ENCODE data around the gene CBR1. TPM values are rescaled to one million over a fixed set of nuclear protein-coding genes. Genes with fewer than 3 reads are reported as not detected.
"Not testable (repeated sequence)": the region's sequence is repeated elsewhere in the genome, so short reads cannot be mapped to it uniquely, and the experiment has no call there.

The CBR1 gene
- total RNA-seq, 1 donor from 2014 or later, result 13.4 TPM

DNA sequence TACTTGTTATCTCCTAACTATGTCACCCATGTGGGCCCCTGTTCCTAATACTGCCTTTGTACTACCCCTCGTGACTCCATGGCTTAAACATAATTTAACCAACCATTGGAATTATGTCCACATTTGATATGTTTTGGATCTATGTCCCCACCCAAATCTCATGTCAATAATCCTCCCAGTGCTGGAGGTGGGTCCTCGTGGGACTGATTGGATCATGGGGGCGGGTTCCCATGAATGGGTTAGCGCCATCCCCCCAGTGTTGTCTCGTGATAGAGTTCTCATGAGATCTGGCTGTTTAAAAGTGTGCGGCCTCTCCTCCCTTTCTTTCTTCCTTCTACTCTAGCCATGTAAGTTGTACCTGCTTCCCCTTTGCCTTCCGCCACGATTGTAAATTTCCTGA lies 9.8 kb downstream of the CBR1 start:
- DNase-seq (ENCODE audit: low read depth in 2 of 2), result no peak

DNA sequence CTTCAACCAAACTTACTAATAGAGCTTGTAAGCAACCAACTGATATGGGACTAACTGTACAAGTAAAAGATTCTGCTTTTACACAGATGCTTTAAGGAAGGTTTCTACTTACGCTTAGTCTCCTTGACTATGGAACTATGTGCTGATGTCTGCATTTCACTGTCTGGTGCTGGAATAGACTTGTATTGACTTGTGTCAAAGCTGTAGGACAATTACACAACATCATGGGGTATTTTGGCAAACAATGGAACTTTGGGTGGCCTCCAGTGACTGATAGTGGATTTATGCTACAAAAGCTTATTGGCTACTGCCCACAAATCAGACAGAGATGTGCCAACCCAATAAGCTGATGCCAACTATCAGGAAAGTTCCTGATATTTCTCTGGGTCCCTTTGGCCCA lies 10.6 kb downstream of the CBR1 start:
- DNase-seq (ENCODE audit: low read depth in 2 of 2), result no peak

DNA sequence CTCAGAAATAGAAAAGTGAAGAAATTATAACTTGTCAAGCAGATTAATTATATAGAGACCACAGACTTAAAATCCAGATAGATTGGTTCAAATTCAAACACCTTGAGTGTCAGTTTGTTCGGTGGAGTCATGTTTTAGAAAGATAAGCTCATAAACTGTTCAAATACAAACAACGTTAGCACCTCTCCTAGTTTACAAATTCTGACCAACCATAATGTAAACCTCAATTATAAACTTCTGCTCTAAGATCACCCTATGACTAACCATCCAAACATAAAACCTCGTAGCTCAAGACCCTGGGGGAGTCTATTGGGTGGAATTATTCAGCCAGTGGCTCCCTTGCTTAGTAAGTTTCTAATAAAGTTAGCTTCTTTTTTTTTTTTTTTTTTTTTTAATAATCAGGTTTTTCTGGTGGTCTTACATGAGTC lies 12.4 kb downstream of the CBR1 start:
- no peak for DNase-seq (ENCODE audit: low read depth in 2 of 2)

DNA sequence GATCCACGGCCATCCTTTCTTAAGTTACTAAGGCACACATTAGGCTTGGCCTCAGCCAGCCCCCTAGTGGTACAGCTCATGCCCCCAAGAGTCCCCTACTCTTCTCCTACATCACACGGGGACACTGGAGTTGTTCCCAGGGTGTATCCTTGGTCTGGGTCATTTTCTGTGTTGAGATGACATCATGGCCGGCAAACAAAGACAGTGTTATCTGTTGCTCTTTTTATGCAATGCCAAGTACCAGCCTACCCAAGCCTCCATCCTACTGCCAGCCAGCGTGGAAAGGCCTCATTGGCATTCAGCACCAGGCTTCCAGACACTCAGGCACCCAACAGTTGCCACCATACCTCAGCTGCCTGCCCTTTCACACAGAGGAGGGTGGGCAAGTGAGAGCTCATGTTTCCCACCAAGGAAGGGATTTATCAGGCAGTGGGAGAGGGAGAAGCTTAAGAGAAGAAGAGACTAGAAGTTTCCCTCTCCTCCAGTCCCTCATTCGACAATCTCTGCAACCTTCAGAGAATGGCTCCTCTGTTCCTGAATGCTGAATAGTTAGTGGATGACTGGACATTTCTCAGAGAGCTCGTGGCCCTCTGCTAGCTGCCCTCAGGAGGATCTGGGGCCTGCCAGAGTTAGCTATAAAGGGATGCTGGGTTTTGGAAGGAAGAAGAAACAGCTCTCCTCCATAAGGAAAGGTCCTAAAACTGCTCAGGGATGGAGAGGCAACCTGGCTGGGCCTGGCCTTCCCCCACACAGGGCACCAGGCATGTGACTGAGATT lies 17.7 kb downstream of the CBR1 start:
- no peak for DNase-seq (ENCODE audit: low read depth in 2 of 2)

DNA sequence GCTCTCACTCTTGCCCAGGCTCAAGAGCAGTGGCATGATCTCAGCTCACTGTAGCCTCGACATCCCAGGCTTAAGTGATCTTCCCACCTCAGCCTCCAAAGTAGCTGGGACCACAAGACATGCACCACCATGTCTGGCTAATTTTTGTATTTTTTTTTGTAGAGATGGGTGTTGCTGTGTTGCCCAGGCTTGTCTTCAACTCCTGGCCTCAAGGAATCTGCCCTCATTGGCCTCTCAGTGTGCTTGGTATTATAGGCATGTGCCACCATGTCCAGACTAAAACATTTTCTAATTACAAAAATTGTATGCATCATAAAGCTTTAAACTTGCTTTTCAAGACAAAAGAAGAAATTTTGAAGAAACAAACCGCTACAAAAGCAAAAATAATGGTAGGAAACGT lies 20.1 kb downstream of the CBR1 start:
- no peak for DNase-seq (ENCODE audit: low read depth in 2 of 2)

DNA sequence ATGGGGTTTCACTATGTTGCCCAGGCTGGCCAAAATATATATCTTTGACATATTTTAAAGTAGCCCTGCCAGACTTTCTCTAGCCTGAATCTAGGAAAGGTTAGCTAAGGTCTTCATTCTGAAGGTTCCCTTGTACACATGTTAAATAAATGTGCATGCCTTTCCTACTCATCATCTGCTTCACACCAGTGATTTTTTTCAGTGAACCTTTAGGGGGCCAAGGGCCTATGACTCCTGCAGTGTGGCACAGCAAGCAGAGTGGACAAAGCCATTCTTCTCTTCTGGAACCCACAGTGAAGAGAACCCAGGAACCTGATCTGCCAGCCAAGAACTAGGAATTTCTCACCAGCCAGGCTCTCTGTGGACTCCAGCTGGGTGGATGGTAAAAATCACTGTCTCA lies 22.9 kb downstream of the CBR1 start:
- no peak for DNase-seq (ENCODE audit: low read depth in 2 of 2)

DNA sequence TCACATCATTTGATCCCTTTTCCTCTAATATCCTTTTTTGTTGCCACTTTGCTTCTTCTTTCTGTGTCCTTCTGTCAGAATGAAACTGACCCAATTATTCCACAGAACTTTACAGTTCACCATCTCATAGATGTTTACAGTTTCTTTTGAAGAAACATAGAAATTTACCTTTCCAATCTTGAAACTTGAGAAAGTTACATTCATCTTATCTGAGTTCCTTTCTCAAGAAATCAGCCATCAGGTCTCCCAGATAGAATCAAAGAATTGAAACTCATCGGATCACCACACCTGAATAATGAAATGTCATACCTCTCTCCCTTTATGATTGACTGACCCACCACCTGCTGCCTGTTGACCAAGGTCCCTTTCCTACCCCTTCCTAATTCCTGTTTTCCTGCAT lies 23.7 kb downstream of the CBR1 start:
- DNase-seq (ENCODE audit: low read depth in 2 of 2), result no peak

DNA sequence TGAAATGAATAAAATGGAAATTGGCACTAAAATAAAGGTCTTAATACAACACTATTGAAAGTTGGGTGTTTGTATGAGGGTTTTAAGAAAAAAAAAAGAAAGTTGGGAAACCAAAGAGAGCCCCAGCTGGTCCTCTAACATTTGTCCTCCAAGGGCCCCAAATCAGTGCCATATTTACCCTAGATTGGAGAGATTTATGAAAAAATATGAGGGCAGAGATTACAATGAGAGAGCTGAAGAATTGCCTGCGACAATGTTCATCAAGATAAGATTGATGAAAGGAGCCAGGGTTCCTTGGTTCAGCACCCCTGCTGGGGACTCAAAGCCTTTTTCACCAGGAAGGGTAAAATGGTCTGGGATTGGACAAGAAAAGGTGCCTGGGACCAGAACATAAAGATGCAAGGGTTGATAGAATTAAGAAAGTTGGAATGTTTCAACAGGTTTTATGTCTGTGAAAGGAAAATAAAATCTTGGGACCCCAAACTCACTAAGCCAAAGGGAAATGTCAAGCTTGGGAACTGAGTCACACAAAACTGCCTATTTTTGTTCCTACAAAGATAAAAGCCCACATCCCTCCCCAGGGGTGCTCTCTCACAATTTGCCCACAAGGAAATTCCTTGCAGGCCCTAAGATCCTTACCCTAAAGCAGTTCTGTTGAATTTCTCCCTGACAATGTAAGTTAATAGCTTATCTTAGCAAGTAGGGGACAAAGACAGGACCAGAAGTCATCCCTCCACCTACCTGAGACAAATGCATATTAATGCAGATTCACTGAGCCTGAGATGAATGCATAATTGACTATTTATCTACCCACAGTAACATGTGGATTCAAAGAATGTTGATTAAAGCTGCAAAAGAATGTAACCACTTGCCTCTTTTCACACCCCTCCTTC lies 26.8 kb downstream of the CBR1 start:
- no peak for DNase-seq (ENCODE audit: low read depth in 2 of 2)

DNA sequence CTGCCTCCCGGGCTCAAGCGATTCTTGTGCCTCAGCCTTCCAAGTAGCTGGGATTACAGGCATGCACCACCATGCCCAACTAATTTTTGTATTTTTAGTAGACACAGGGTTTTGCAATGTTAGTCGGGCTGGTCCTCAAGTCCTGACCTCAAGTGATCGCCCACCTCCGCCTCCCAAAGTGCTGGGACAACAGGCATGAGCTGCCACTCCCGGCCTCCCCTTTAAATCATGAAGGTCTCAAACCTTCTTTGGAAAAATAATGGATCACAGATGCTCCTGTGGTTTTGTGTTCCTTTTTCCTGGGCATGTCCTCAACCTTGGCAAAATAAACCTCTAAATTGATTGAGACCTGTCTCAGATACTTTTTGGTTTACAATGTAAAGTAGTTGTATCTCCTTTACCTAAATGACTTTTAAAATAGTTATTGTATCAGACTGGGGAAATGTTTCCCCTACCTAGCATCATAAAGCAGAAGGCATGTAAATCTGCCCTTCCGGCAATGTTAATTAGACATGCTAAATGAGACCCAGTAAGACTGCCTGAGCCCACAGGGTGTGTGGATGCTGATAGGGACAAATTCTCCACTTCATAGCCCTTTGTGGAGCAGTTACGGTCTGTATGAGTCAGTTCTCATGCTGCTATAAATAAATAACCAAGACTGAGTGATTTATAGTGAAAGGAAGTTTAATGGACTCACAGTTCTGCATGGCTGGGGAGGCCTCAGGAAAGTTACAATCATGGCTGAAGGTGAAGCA lies 27.8 kb downstream of the CBR1 start:
- DNase-seq (ENCODE audit: low read depth in 2 of 2), result peak in 1 of 2 donors; percentile 75

DNA sequence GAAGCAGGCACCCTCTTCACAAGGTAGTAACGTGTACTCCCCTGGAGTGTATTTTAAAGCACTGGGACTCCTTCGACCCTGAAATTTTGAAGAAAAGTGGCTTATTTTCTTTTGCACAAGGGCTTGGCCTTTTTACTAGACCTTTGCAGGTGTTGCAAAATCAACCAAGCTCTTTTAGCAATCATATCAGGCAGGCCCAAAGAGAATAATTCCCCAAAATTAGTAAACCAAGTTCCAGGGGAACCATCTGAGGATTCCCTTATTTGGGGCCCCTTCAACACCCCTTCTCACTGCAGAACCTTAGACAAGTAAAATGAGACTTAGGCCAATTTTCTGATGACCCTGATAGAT lies 28.3 kb downstream of the CBR1 start:
- no peak for DNase-seq (ENCODE audit: low read depth in 2 of 2)

DNA sequence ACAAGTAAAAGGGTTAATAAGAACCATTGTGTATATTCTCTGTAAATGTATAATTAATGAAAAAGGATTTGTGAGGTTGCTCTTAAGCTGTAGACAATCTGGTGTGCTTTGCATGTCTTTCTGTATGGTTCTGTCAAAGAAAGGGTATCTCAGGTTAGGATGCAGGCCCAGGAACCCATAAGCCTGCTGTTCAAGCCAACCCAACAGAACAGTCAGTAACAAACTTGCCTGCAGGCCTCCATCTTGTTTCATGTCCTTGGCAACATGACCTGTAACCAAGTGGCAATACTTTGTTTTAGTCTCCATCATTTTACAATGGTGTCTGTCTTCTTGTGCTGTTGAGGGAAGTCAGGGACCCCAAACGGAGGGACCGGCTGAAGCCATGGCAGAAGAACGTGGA lies 29.2 kb downstream of the CBR1 start:
- no peak for DNase-seq (ENCODE audit: low read depth in 2 of 2)

DNA sequence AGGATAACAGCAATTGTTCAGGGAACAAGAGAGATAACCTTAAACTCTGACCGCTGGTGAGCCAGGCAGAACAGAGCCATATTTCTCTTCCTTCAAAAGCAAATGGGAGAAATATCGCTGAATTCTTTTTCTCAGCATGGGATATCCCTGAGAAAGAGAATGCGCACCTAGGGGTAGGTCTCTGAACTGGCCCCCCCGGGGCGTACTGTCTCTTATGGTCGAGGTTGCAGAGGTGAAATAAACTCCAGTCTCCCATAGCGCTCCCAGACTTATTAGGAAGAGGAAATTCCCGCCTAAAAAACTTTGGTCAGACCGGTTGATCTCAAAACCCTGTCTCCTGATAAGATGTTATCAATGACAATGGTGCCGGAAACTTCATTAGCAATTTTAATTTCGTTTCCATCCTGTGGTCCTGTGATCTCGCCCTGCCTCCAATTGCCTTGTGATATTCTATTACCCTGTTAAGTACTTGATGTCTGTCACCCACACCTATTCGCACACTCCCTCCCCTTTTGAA lies 29.9 kb downstream of the CBR1 start:
- DNase-seq (ENCODE audit: low read depth in 2 of 2), result not testable (repeated sequence)

DNA sequence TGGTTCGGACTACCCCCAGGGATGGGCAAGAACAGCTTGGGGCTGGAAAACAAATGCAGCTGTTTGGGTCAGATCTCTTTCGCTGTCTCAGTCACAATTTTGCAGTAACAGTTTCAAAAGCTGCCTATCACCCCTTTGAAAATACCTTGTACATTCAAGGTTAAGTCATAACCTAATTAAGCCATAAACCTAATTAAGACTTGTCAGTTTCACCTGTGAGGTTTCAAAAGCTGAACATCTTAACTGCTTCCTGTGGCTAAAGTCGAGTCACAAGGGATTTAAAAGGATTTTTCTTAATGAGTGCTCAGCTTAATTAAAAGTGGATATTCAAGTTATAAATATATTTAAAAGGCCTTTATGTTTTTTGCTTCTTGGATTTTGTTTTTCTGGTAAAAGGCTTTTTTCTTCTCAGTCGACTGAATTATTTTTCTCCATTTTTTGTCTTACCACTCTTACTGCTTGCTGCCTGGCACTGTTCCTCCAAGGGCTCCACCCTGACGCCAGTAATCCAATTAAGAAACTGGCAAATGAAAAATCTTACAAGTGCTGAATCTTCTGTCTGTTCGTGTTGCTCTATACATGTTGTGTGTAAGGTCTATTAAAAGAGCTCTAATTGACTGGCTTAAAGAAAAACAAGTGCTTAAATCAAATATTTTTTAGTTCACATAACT lies 31.3 kb downstream of the CBR1 start:
- no peak for DNase-seq (ENCODE audit: low read depth in 2 of 2)

DNA sequence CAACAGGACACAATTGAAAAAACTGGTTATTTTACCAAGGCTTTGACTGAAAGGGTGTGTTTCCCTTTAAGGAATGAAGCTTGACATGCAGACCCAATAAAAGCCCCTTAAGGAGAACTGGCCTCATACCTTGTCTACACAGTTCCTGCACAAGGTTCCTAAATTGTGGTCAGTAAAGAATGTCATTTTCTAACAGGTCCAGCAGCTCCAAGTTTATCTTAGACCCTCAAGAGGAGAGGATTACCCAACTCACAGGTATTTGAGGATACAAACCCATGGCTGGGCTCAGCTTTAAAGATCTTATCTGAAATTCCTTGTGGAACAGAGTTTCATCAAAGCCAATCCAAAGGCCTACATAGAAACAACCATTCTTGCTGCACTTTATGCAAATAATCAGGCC lies 33.6 kb downstream of the CBR1 start:
- no peak for DNase-seq (ENCODE audit: low read depth in 2 of 2)

DNA sequence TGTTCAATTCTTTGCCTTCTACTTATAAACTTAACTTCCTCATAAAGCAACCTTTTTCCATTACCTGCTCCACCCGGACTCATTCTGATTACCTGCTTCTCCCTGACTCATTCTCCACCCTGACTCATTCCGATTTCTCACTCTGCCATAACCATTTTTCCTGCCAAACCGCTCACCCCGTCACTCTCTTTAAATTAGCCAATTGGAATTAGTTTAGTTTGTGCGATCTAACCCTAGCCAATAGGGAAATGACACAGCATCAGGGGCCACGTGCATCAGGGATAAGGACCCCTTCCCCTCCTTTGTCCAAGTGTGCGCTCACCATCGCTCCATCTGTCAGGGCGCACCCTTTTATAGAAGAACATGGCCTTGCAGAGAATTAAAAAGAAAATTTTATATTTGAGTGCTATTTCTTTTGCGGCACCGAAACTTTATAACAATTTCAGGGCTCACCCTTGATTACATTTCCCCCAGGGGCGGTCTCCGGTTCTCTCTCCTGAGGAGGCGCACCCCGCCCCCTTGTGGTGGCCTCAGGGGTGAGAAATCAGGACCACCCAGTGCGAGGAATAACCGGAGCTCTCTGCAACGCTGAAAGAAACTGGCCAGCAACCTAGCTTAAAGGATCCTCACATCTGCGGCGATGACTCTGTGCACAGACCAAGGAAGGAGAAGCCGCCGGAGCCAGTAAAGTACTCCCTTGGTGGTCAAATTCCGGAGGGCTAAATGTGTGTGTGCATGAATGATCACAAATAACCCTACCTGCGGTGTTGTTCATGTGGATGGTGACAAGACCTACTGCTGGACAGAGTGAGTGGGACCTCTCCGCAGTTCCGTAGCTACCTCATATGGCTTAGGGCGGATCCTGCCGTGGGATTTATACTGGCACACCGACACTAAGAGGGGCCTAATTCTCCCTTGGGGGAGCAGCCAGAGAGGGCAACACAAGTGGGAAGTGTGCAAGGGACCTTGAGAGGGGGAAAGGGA lies 34.8 kb downstream of the CBR1 start:
- peak in 1 of 2 donors; percentile 49 for DNase-seq (ENCODE audit: low read depth in 2 of 2)

DNA sequence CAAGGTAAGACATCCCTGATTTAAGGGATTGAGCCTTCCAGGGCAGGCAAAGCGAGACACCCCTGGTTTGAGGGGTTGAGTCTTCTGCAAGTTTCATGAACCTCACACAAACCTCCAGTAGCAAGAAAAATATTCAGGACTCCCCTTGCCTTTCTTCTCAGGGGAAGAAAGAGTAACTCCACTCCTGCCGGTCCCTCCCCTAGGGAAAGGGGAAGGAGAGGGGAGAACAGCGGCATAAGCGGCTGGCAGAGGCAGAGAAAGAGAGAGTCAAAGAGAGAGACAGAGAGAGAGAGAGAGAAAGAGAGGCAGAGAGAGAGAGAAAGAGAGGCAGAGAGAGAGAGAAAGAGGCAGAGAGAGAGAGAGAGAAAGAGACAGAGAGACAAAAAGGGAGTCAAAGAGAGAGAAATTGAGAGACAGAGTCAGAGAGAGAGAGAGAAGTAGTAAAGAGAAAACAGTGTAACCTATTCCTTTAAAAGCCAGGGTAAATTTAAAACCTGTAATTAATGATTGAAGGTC lies 35.6 kb downstream of the CBR1 start:
- DNase-seq (ENCODE audit: low read depth in 2 of 2), result no peak

DNA sequence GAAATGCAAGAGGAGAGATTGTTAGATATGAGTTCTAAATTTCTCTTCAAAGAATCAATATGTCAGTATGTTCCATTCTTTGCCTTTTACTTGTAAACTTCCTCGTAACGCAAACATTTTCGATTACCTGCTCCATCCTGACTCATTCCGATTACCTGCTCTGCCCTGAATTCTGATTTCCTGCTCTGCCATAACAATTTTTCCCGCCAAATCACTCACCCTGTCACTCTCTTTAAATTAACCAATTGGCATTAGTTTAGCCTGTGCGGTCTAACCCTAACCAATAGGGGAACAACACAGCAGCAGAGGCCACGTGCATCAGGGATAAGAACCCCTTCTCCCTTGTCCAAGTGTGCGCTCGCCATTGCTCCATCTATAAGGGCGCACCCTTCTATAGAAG lies 40.0 kb downstream of the CBR1 start:
- DNase-seq (ENCODE audit: low read depth in 2 of 2), result no peak

DNA sequence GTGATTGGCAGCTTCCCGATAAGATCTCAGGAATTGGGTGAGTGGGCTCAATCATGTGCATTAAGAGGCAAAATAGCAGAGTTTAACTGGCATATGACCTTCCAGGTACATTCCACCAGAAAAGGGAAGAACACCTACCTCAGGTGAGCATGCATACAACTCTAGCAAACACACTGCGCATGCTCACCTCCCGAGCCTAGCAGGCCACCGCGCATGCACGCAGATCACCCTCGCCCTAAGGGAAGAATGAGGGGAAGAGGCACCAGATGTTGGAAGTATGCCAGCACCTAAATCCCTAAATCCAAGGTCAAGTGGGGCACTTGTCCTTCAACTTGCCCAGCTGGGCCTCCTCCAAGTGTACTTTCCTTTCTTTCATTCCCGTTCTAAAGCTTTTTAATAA lies 41.4 kb downstream of the CBR1 start:
- DNase-seq (ENCODE audit: low read depth in 2 of 2), result no peak

DNA sequence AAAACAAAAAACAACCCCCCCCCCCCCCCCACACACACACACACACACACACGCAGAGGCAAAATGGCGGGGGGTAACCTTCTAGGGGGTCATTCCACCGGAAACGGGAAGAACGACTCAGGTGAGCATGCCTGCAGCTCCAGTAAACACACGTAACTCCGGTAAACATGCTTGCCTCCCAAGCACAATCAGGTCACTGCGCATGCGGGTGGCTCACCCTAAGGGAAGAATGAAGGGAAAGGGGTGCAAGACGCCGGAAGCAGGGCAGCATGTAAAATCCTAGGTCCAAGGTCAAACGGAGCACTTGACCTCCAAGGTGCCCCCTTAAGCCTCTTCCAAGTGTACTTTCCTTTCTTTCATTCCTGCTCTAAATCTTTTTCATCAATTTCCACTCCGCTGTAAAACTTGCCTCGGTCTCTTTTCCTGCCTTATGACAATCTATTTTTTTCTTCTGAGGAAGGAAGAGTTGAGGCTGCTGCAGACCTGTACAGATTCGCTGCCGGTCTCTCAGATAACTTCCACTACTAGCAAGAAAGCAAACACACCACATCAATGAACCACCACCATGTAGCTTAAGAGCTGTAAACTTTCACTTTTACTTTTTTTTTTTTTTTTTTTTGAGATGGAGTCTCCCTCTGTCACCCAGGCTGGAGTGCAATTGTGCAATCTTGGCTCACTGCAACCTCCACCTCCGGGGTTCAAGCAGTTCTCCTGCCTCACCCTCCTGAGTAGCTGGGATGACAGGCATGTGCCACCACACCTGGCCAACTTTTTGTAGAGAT lies 44.0 kb downstream of the CBR1 start:
- DNase-seq (ENCODE audit: low read depth in 2 of 2), result no peak

Measured in dermis microvascular lymphatic vessel endothelial cell (primary cell).